ENCODE data around the gene PPP6R3. TPM values are rescaled to one million over a fixed set of nuclear protein-coding genes. Genes with fewer than 3 reads are reported as not detected.
"Not testable (repeated sequence)": the region's sequence is repeated elsewhere in the genome, so short reads cannot be mapped to it uniquely, and the experiment has no call there.

PPP6R3 gene
- total and polyA plus RNA-seq, 2 donors, result 46.8 to 288 TPM

DNA sequence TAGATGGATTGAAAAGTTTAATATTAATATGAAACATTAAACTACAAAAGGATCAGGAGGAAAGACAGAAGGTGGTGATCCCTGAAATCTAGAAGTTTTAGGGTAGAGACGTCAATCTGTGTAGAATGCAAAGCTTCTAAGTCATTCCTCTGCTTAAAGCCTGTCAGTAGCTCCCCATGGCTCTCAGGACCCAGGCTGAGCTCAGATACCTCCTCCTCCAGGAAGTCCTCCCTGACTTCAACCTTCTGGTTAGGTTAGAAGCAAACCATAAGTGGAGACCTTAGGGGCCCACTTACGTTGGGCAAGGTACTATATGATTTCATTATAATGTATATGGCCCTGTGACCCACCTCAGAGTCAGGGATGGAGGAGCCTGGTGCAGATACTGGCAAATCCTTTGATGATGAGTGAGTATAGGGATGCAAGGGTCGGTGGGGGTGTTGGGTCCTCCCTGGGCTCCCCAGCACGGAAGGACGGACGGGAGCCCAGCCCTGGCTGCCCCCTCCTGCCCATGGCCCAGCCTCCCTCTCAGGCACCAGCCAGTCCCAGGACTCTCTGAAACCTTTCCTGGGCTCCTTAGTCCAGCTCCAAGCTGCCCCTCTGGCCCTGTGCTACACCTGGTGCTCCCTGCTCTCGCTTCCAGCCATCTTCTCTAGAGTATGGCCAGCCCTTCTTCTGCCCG is 3.2 kb upstream of the PPP6R3 start:
- H3K36me3 ChIP-seq (ENCODE audit: insufficient read depth), result no peaks in the 10 kb centered on the region

DNA sequence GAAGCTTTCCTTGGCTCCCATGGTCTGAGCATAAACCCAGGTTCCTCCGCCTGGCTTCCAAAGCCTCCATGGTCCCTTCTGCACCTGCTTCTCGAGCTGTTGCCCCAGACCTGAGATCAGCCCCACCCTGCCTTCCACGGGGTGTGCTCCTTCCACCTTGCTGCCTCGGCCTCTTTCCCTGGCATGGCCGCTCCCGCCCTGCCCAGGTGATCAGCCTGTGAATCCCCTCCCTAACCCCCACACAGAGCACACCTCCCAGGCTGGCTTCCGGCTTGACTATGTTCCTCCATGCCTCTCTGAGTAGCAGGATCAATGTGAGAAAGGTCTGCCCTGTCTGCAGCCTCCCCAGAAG is 2.7 kb upstream of the PPP6R3 start:
- DNase-seq (ENCODE audit: extremely low spot score), result no peak
- Histone ChIP-seq H3K4me1 (ENCODE audit: insufficient read depth) (no peaks in the 10 kb centered on the region), H3K4me3 (ENCODE audit: low read depth, low read length) (no peak overlapping the region), H3K27ac (ENCODE audit: low read depth) (no peak overlapping the region), H3K36me3 (ENCODE audit: insufficient read depth) (no peaks in the 10 kb centered on the region)
- 86% methylated on average over 7 of the region's 7 CpGs for WGBS

More for the DNA sequence above, 3.2 kb upstream of the PPP6R3 start:
- DNase-seq (ENCODE audit: extremely low spot score), result no peak
- no peak overlapping the region for H3K27ac ChIP-seq (ENCODE audit: low read depth)
- WGBS, result 72% methylated on average over 8 of the region's 8 CpGs
- H3K4me1 ChIP-seq (ENCODE audit: insufficient read depth), result no peaks in the 10 kb centered on the region
- H3K4me3 ChIP-seq (ENCODE audit: low read depth, low read length), result no peak overlapping the region

DNA sequence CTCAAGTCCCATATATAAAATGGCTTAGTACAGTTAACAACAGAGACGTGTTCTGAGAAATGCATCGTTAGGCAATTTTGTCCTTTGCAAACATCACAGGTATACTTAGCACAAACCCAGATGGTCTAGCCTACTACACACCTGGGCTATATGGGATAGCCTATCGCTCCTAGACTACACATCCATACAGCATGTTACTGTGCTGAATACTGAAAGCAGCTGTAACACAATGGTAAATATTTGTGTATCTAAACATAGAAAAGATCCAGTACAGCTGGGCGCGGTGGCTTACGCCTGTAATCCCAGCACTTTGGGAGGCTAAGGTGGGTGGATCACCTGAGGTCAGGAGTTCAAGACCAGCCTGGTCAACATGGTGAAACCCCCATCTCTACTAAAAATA is 2.2 kb upstream of the PPP6R3 start:
- H3K4me1 ChIP-seq (ENCODE audit: insufficient read depth); H3K27ac ChIP-seq (ENCODE audit: low read depth); DNase-seq (ENCODE audit: extremely low spot score); H3K36me3 ChIP-seq (ENCODE audit: insufficient read depth); H3K4me3 ChIP-seq (ENCODE audit: low read depth, low read length): not testable (repeated sequence)
- WGBS, result 80% methylated on average over 6 of the region's 6 CpGs

DNA sequence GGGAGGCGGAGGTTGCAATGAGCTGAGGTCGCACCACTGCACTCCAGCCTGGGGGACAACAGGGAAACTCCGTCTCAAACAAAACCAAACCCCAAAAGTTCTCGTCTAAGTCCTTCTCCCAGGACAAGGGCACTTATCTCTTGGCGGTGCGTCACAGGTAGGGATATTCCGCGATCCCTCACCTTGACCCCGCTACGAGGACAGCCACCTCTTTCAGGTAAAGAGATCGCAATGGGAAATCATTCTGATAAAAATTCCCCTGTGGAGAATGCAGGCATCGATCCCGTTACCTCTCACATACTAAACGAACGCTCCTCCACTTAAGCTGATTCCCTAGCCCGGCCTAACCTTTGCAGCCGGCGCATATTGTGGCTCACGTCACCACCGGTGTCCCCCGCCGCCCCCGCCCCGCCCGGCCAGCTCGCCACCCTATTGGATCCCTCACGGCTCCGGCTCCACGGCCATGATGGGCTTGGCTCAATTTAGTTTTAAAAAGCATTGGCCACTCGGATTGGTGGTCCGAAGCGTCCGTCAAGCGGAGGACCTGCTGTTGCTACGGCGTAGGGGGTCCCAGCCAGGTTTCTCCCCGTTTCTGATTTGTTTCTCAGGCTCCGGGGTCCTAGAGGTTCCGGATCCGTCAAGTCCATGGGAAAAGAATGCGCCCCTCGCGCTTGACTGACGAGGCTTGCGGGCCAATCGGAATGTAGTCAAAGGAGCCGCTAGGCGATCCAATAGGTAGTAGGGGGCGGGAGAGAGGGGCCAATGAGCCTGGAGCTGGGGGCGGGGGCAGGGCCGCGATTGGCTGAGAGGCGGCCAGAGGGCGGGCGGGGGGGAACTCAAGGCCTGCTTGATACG is 439 bp upstream of the PPP6R3 start:
- Histone ChIP-seq H3K36me3 (ENCODE audit: insufficient read depth) (no peaks in the 10 kb centered on the region), H3K27ac (ENCODE audit: low read depth) (peak overlapping the region; percentile 90), H3K4me3 (ENCODE audit: low read depth, low read length) (peak overlapping the region; percentile 99), H3K4me1 (ENCODE audit: insufficient read depth) (no peaks in the 10 kb centered on the region)
- DNase-seq (ENCODE audit: extremely low spot score), result peak; percentile 100
- 4% methylated on average over 56 of the region's 56 CpGs for WGBS

DNA sequence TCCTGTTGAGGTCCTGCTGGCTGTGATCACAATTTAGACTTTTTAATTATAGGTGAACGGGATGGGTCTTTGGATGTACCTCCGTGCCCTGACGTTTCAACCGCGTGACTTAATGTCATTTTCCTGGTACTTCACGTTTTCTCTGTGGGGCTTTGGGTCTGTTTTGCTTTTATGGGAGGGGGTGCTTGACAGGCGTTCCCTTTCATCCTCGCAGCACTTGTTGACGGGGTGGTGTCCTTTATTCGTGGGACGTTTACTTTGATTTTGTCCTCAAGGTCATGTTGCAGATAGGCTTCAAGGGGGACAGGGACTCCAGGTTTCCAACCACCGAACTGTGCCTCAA is 994 bp downstream of the PPP6R3 start:
- Histone ChIP-seq H3K36me3 (ENCODE audit: insufficient read depth) (no peaks in the 10 kb centered on the region), H3K4me3 (ENCODE audit: low read depth, low read length) (peak overlapping the region; percentile 99), H3K4me1 (ENCODE audit: insufficient read depth) (peaks cover 1% of the 10 kb centered on the region), H3K27ac (ENCODE audit: low read depth) (no peak overlapping the region)
- WGBS, result 2% methylated on average over 12 of the region's 12 CpGs
- DNase-seq (ENCODE audit: extremely low spot score), result no peak

DNA sequence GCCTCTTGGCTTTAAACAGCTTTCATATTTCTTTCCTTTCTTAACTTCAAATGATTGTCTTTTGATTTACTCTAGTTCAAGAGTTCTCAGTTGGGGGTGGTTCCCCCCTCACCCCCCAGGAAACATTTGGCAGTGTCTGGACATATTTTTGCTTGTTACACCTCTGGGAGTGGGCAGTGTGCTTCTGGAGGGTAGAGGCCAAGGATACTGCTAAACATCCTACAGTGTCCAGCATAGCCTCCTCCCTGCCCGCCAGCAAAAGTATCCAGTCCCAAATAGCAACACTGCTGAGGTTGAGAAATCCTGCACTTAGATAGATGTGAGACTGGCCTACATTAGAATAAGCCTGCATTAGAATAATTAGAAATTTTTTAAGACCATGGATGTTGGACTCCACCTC is 3.2 kb downstream of the PPP6R3 start:
- Histone ChIP-seq H3K27ac (ENCODE audit: low read depth) (no peak overlapping the region), H3K4me3 (ENCODE audit: low read depth, low read length) (no peak overlapping the region), H3K4me1 (ENCODE audit: insufficient read depth) (peaks cover 1% of the 10 kb centered on the region), H3K36me3 (ENCODE audit: insufficient read depth) (no peaks in the 10 kb centered on the region)
- DNase-seq (ENCODE audit: extremely low spot score), result no peak
- WGBS, result 68% methylated on average over 1 of the region's 1 CpG

DNA sequence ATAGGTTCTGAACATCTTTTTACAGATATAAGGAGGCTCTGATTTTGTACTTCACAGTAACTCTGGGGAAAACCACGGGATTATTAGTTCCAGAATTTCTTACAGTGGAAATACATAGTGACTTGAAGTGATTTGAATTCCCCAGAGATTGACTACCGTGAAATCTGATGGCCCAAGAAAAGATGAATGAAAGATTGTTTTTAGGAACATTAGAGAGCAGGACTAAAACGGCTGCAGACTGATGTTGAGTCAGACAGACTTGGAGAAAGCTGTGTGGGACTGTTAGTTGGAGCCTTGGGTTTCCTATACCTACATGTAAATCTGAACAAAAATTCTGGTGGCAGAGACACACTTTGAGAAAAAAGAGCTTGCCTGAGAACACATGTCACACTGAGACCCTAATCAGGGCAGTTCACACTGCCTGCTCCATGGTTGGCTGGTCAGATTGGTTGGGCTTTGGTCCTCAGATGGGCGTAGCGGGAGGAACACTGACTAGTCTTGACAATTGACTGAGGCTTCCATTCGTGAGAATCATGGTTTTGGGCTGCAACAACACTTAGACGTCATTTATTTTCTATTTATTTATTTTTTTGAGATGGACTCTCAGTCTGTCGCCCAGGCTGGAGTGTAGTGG is 6.8 kb downstream of the PPP6R3 start:
- H3K4me1 ChIP-seq (ENCODE audit: insufficient read depth), result peaks cover 7% of the 10 kb centered on the region
- WGBS, result 77% methylated on average over 8 of the region's 8 CpGs

DNA sequence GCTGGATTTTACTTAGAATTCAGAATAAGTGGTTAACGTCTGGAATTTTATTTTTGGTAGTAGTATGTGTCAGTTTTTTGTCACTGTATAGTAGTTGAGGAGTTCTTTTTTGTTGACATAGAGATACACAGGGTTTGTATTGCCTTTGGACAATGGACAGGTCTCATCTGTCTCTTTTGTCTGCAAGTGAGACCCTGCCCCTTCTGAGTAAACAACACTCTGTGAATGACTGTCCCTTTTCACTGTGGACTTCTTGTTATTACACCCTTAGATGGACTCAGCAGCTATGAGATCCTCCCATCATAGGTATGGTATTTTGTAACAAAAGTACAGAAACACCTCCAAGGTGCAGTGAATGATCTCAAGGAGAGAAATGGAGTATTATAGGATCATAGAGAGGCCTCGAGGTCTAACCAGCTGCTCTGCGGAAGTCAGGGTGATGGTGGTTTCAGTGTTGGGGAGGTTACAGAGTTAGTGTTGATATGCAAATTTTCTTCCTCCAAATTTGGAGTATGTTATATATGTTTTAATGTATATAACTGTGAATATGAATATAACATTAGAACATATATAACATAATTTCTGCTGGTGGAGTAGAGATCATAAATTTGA is 7.8 kb downstream of the PPP6R3 start:
- H3K27ac ChIP-seq (ENCODE audit: low read depth), result no peak overlapping the region
- H3K4me1 ChIP-seq (ENCODE audit: insufficient read depth), result peaks cover 9% of the 10 kb centered on the region
- H3K36me3 ChIP-seq (ENCODE audit: insufficient read depth), result no peaks in the 10 kb centered on the region
- 52% methylated on average over 3 of the region's 3 CpGs for WGBS
- no peak overlapping the region for H3K4me3 ChIP-seq (ENCODE audit: low read depth, low read length)
- no peak for DNase-seq (ENCODE audit: extremely low spot score)

More for the DNA sequence above, 6.8 kb downstream of the PPP6R3 start:
- H3K27ac ChIP-seq (ENCODE audit: low read depth), result no peak overlapping the region
- no peaks in the 10 kb centered on the region for H3K36me3 ChIP-seq (ENCODE audit: insufficient read depth)
- DNase-seq (ENCODE audit: extremely low spot score), result no peak
- H3K4me3 ChIP-seq (ENCODE audit: low read depth, low read length), result no peak overlapping the region

DNA sequence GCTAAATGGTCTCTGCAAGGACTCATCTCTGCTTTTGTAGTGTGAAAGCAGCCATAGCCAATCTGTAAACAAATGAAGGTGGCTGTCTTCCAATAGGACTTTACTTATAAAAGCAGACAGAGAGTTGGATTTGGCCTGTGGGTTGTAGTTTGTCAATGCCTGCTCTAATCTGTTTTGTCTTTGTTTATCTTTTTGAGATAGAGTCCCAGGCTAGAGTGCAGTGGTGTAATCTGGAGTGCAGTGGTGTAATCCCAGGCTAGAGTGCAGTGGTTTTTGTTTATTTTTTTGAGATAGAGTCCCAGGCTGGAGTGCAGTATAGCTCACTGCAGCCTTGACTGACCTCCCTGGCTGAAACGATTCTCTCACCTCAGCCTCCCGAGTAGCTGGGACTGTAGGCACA is 8.6 kb downstream of the PPP6R3 start:
- no peak for DNase-seq (ENCODE audit: extremely low spot score)
- WGBS, result 15% methylated on average over 2 of the region's 2 CpGs
- Histone ChIP-seq H3K4me3 (ENCODE audit: low read depth, low read length) (no peak overlapping the region), H3K27ac (ENCODE audit: low read depth) (no peak overlapping the region), H3K4me1 (ENCODE audit: insufficient read depth) (peaks cover 9% of the 10 kb centered on the region), H3K36me3 (ENCODE audit: insufficient read depth) (no peaks in the 10 kb centered on the region)

DNA sequence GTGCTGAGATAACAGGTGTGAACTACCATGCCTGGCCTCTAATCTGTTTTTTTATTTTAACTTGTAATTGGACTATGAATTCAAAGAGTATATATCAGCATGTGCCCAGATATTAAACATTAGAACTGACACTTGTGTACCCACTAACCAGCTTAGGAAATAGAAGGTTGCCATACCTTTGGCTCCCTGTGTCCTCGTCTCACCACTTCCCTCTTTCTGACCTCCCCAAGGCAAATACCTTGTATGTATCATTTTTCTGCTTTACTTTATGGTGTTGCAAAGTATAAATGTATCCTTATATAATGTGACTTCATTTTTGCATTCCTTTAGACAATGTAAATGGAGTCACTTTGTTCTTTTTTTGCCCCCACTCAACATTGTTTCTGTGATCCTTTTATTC is 9.1 kb downstream of the PPP6R3 start:
- DNase-seq (ENCODE audit: extremely low spot score), result no peak
- Histone ChIP-seq H3K4me1 (ENCODE audit: insufficient read depth) (peaks cover 9% of the 10 kb centered on the region), H3K4me3 (ENCODE audit: low read depth, low read length) (no peak overlapping the region), H3K27ac (ENCODE audit: low read depth) (no peak overlapping the region), H3K36me3 (ENCODE audit: insufficient read depth) (no peaks in the 10 kb centered on the region)
- WGBS, result 82% methylated on average over 1 of the region's 1 CpG

DNA sequence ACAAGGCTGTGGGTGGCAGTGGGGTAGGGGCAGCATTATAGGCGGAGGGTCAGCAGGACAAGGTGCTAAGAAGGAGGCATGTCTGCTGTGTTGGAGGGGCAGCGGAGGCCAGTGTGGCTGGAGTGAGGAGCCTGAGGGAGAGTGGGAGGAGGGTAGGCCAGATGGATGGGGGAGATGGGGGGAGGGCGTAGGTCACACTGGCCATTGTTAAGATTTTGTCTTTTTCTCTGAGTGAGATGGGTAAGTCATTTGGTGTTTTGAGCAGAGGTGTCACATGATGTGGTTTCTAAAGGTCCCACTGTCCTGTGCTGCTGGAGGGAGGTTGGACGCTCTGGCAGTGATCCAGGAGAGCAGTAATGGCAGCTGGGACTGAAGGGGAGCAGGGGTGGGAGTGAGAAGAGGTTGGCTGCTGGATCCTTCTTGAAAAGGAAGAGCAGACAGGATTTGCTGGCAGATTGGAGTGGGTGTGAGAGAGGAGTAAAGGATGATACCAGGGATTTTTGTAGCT is 9.8 kb downstream of the PPP6R3 start:
- DNase-seq (ENCODE audit: extremely low spot score), result no peak
- H3K4me1 ChIP-seq (ENCODE audit: insufficient read depth), result peaks cover 9% of the 10 kb centered on the region
- no peaks in the 10 kb centered on the region for H3K36me3 ChIP-seq (ENCODE audit: insufficient read depth)
- 87% methylated on average over 4 of the region's 4 CpGs for WGBS
- no peak overlapping the region for H3K27ac ChIP-seq (ENCODE audit: low read depth)
- H3K4me3 ChIP-seq (ENCODE audit: low read depth, low read length), result no peak overlapping the region

DNA sequence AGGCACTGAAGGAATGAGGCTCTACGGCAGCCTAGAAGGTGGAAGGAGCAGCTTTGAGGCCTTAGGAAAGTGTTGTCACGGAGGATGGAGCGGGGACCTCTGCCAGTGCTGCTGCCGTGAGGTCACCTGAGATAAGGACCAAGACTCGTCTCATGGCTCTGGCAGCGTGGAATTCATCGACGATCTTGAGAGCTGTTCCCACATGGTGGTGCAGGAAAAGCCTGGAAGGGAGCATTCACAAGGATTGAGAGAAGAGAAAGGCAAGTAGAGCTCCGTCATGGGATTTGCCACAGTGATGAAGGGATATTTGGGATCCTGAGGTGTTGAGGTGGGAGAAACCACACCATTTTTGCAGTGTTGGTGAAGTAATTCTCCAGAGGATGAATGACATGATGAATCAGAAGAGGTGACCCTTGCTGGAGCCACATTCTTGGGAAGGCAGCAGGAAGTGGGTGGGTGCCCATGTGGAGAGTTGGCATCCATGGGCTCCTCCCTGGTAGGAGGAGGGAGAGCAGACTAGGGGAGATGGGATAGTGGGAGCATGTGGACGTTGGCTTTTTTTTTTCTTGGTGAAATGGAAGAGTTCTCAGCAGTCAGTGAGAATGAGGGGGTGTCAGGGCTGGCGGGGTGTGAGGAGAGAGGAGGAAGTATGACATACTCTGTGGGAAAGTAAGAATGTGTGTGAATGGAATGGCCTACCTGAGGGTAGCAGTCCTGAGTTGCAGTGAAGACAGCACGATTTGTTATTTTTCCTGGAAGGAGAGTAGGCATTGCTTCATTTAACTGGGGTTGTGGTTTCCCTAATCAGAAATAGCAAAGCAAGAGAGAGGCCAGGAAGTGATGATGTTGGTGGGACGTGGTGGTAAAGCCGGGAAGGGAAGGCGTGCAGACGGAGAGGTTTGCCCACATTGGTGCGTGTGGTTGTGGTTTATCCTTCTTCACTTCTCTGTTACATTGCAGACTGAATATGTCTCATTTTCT is 11.1 kb downstream of the PPP6R3 start:
- H3K27ac ChIP-seq (ENCODE audit: low read depth), result no peak overlapping the region
- peaks cover 8% of the 10 kb centered on the region for H3K4me1 ChIP-seq (ENCODE audit: insufficient read depth)
- H3K36me3 ChIP-seq (ENCODE audit: insufficient read depth), result no peaks in the 10 kb centered on the region
- H3K4me3 ChIP-seq (ENCODE audit: low read depth, low read length), result no peak overlapping the region
- no peak for DNase-seq (ENCODE audit: extremely low spot score)
- 88% methylated on average over 17 of the region's 17 CpGs for WGBS

DNA sequence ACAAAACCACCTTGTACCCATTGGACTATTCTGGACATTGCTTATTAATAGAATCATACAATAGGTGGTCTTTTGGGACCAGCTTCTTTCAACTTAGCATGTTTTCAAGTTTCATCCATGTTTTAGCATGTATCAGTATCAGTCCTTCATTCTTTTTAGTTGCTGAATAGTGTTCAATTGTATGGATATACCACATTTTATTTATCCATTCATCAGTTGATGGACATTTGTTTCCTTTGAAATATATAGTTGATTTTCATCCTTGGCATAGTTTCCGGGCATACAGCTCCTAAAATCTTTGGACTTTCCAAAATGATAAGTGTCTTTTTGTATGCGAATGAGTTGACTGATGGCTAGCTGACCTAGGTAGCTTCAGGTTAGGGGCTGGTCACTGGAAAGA is 12.2 kb downstream of the PPP6R3 start:
- WGBS, result 97% methylated on average over 2 of the region's 2 CpGs
- H3K4me3 ChIP-seq (ENCODE audit: low read depth, low read length), result no peak overlapping the region
- no peak overlapping the region for H3K27ac ChIP-seq (ENCODE audit: low read depth)
- peaks cover 8% of the 10 kb centered on the region for H3K4me1 ChIP-seq (ENCODE audit: insufficient read depth)
- DNase-seq (ENCODE audit: extremely low spot score), result no peak
- no peaks in the 10 kb centered on the region for H3K36me3 ChIP-seq (ENCODE audit: insufficient read depth)

Measured in urinary bladder (tissue), 4 donors.